ENCODE data around the gene PPP1R9A.

Gene PPP1R9A

GRCh38 chr7:95320651-95321050 is 413.3 kb downstream of the PPP1R9A start:
- DNase-seq (ENCODE audit: low spot score): no peak

GRCh38 chr7:95321720-95322119 is 414.3 kb downstream of the PPP1R9A start:
- DNase-seq (ENCODE audit: low spot score): no peak

- DNase-seq (ENCODE audit: low spot score): no peak
These were observed 415.0 kb downstream of the PPP1R9A start for GRCh38 chr7:95322396-95322795.

- no peak for DNase-seq (ENCODE audit: low spot score)
These were observed 415.5 kb downstream of the PPP1R9A start for GRCh38 chr7:95322854-95323253.

GRCh38 chr7:95323410-95324129 is 416.2 kb downstream of the PPP1R9A start:
- no peak for DNase-seq (ENCODE audit: low spot score)

- no peak for DNase-seq (ENCODE audit: low spot score)
These were observed 417.0 kb downstream of the PPP1R9A start, which contains the start of gene PON1 for GRCh38 chr7:95324431-95324830. Gene PON1, minus strand, starts transcription at chr7:95324532. Its CDS starts 57 bp downstream, at chr7:95324475.

- DNase-seq (ENCODE audit: low spot score): no peak
These were observed 420.0 kb downstream of the PPP1R9A start for GRCh38 chr7:95327356-95327755.

GRCh38 chr7:95330204-95330960 is 423.0 kb downstream of the PPP1R9A start:
- no peak for DNase-seq (ENCODE audit: low spot score)

GRCh38 chr7:95330961-95331337 is 423.6 kb downstream of the PPP1R9A start:
- no peak for DNase-seq (ENCODE audit: low spot score)

- DNase-seq (ENCODE audit: low spot score): no peak
These were observed 427.1 kb downstream of the PPP1R9A start for GRCh38 chr7:95334447-95334846.

- DNase-seq (ENCODE audit: low spot score): no peak
These were observed 427.7 kb downstream of the PPP1R9A start for GRCh38 chr7:95335093-95335492.

GRCh38 chr7:95338832-95339231 is 431.4 kb downstream of the PPP1R9A start:
- no peak for DNase-seq (ENCODE audit: low spot score)

- no peak for DNase-seq (ENCODE audit: low spot score)
These were observed 433.1 kb downstream of the PPP1R9A start for GRCh38 chr7:95340491-95340890.

- DNase-seq (ENCODE audit: low spot score): no peak
These were observed 434.6 kb downstream of the PPP1R9A start for GRCh38 chr7:95342029-95342428.

- no peak for DNase-seq (ENCODE audit: low spot score)
These were observed 435.4 kb downstream of the PPP1R9A start for GRCh38 chr7:95342642-95343307.
